ENCODE data around the gene HDAC4.

HDAC4 gene

GRCh38 chr2:239263231-239263630 is 137.6 kb downstream of the HDAC4 start:
- no peak for DNase-seq

- DNase-seq, result no peak
These were observed 138.2 kb downstream of the HDAC4 start for GRCh38 chr2:239262484-239263230.

- DNase-seq, result no peak
These were observed 138.9 kb downstream of the HDAC4 start for GRCh38 chr2:239261796-239262483.

- DNase-seq, result no peak
These were observed 139.5 kb downstream of the HDAC4 start for GRCh38 chr2:239261356-239261755.

DNA sequence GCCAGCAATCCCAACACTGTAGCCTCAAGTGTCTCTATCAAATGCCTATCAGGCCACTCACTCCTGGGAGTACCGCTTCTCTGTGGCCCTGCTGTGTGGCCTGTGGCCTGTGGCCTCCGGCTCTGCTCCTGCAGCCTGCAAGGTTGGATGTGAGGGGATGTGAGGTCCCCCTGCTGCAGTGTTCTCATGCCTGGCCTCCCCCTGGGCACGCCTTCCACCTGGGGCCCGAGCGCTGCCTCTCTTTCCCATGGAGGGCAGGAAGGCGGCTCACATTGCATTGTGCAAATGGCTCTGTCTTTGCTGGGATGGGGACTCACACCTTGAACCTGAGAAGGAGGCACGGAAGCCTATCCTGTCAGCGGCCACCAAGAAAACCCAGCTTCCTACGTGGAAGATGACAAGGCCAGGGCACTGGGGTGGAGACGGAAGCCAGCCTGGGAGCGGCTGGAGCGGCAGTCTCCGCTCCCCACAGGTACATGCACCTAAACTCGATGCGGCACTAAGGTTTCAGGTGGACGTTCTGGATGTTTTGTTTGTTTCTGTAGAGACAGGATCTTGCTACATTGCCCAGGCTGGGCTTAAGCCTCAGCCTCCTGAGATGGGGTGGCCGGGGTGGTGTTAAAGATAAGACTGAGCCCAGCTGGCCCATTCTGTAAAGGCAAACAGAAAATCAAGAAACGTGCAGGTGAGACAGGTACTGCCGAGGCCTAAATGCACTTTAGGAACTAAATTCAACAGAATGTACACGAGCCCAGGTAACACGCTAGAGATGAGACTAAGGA is 140.1 kb downstream of the HDAC4 start:
- no peak for DNase-seq

DNA sequence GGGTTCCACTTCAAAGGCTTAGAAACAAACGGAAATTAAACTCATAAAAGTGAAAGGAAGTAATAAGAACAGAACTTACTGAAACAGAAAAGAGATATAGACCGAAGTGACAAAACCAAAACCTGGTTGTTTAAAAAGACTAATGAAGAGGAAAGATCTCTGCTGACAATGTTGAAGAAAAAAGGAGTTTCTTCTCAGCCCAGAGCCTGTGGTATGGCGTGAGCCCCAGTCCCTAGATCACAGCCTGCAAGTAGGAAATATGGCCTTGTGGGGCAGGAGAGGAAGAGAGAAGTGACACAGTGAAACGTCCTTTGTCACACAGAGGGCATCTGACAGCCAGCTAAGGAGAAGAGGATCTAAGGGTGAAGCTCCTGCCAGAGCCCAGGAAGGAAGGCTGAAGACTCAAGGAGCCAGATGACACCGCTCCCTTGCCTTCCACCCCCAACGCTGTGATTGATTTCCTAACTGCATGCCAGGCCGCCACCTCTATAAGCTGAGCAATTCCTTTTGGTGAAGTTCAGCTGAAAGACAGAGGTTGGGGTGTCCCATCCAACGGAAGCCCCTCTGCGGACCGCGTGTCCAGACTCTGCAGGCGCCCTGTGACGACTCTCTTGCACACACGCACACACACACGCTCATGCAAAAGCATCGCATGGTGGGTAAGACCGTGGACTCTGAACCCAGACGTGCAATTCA is 141.1 kb downstream of the HDAC4 start:
- no peak for DNase-seq

- no peak for DNase-seq
These were observed 141.6 kb downstream of the HDAC4 start for GRCh38 chr2:239259173-239259572.

DNA sequence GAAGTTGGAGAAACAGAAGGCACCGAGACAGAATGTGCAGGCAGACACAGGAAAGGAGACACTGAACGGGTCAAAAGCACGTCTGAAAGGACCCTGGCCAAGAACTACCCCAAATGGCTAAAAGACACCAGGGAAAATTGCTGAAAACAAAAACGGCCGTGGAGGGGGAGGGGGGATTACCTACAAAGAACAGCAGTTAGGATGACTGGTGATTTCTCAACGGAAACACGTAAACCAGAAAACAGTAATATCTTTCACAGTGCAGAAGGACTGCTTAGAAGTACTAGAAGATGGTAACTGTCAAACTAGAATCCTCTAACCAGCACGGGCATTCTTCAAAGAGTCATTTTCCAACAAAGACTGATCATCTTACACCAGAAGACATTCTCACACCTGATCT is 142.6 kb downstream of the HDAC4 start:
- no peak for DNase-seq

DNA sequence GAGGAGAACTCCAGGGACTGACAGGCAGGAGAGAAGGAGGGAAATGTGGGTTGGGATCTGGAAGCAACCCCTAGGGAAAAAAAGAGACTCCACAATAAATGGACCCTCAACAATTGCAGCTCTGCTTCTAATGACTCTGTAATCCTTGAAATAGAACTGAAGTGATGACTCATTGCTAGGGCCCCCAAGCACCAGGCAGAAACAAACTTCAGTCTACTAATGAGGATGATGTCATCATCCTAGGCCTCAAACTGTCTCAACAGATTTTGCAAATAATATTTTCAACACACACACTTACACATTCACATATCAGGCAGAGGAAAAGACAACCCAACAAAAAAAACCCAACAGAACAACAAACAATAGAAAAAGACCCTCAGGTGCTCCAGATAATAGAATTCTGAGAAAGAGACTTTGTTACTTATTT is 143.3 kb downstream of the HDAC4 start:
- peak; percentile 40 for DNase-seq

DNA sequence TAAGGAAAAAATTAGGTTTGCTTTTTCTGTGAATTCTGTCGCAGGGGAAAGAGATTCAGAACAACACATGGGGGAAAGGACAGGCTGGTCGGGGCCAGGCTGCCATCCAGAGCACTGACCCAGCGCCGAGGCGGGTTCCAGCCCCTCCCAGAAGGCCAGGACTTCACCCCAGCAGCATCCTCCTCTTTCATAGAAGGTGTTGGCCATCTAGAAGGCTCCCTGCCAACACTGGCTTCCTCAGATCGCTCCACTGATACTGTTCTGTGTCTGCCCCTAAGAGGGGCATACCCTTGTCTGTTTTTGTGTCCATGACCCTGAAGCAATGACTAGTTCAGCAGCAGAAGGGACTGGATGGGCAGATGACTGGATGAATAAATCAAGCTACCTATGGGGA is 144.5 kb downstream of the HDAC4 start:
- DNase-seq, result no peak

DNA sequence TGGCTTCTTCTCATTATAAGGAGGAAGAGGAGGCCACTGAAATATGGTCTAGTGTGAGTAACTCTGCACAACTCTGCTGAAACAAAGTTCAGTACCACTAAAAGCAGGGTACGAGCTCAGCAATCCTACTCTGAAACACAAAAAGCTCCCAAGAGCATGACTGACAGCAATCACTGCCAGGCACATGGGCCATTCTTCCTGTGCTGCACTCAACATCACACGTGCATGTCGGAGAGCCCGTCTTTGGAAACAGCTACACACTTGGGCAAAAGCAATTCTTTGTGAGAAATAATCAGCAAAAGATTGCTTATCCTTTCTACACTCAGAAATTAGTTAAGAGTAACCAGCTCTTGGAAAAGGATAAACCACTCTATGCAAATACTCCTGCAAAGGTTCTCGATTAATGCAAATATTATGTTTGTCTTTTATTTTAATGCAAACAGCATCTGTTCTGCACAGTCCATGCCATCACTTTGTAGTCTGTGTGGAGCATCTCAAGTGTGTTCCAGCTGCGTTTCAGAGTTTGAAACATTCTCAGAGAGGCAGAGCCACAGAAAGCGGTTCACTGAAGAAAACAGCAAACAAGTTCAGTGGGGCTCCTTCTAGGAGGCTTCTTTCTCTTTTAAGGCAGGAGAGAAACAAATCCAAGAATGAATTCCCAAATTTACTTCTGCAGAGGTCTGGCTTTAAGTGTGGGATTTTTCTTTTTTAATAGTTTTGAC is 145.0 kb downstream of the HDAC4 start:
- no peak for DNase-seq

DNA sequence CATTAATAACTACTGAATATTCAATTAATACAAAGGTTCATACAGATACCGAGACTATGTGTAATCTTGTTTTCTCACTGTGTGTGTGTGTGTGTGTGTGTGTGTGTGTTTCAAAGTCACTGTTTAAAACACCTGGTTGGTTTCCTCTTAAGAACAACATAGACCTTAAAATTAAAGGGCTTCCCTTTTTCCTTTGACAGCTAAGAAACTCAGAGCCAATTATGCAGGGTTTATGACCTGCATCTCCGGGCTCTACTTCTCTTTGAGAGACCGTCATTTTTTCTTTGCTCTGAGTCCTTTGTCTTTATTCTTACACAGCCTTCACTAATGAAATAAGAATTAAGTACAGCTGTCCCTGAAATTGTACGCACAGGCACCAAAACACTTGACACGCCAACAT is 145.6 kb downstream of the HDAC4 start:
- no peak for DNase-seq

- DNase-seq, result no peak
These were observed 147.0 kb downstream of the HDAC4 start for GRCh38 chr2:239253701-239254436.

GRCh38 chr2:239253264-239253663 is 147.6 kb downstream of the HDAC4 start:
- DNase-seq, result no peak

- DNase-seq, result no peak
These were observed 148.0 kb downstream of the HDAC4 start for GRCh38 chr2:239252801-239253200.

- no peak for DNase-seq
These were observed 148.4 kb downstream of the HDAC4 start for GRCh38 chr2:239252393-239252792.

GRCh38 chr2:239251971-239252370 is 148.8 kb downstream of the HDAC4 start:
- no peak for DNase-seq

- DNase-seq, result no peak
These were observed 150.4 kb downstream of the HDAC4 start for GRCh38 chr2:239250216-239251081.

- DNase-seq, result no peak
These were observed 151.0 kb downstream of the HDAC4 start for GRCh38 chr2:239249776-239250175.

DNA sequence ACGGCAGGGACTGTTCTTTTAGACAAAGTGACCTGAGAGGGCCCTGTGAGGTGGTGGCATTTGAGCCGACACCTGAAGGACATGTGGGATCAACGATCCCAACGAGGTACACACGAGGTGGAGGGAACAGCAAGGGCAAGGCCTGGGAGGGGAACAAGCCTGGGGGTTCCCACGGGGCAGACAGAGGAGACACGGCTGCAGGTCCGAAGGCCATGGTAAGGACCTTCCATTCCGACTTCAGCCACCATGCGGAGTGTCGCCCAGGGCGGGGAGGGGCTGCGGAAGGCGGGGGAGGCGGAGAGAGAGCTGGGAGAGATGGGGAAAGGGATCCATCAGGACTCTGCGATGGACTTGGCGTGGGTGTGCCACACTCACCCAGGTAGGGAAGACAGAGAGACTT is 151.8 kb downstream of the HDAC4 start:
- no peak for DNase-seq
